HL-60/S4 (cell line): Measurements from ENCODE around the gene DLG2.

Experiments
- in situ Hi-C: fragments of 300-500 bp; cut with MboI; formaldehyde crosslinking; loops from 2 replicates; pipeline ENCODE4 v1.14.3; 2022; ENCODE audit warnings: low sequenced_read_pairs

DLG2 gene

GRCh38 chr11:84247129-84247528 is 1380.0 kb downstream of the DLG2 start:
- in situ Hi-C loops = no loop called here

- in situ Hi-C loops = no loop called here
Observed at GRCh38 chr11:84243629-84244263, 1383.4 kb downstream of the DLG2 start.

- in situ Hi-C loops = no loop called here
Observed at GRCh38 chr11:84241343-84242131, 1385.6 kb downstream of the DLG2 start.

GRCh38 chr11:84240847-84241246 is 1386.3 kb downstream of the DLG2 start:
- in situ Hi-C loops = no loop called here

- in situ Hi-C loops = no loop called here
Observed at GRCh38 chr11:84236436-84236835, 1390.7 kb downstream of the DLG2 start.

GRCh38 chr11:84234462-84235202 is 1392.5 kb downstream of the DLG2 start:
- in situ Hi-C loops = no loop called here

GRCh38 chr11:84234011-84234410 is 1393.1 kb downstream of the DLG2 start:
- in situ Hi-C loops = no loop called here

- in situ Hi-C loops = no loop called here
Observed at GRCh38 chr11:84232511-84232910, 1394.6 kb downstream of the DLG2 start.

GRCh38 chr11:84230402-84230801 is 1396.7 kb downstream of the DLG2 start:
- in situ Hi-C loops = no loop called here

GRCh38 chr11:84227970-84228665 is 1399.0 kb downstream of the DLG2 start:
- in situ Hi-C loops = no loop called here

- in situ Hi-C loops = no loop called here
Observed at GRCh38 chr11:84224042-84224441, 1403.1 kb downstream of the DLG2 start.

GRCh38 chr11:84218318-84218717 is 1408.8 kb downstream of the DLG2 start:
- in situ Hi-C loops = no loop called here

- in situ Hi-C loops = no loop called here
Observed at GRCh38 chr11:84215672-84216071, 1411.5 kb downstream of the DLG2 start.

GRCh38 chr11:84214557-84214956 is 1412.6 kb downstream of the DLG2 start:
- in situ Hi-C loops = no loop called here

GRCh38 chr11:84212468-84213390 is 1414.4 kb downstream of the DLG2 start:
- in situ Hi-C loops = no loop called here

GRCh38 chr11:84211896-84212295 is 1415.2 kb downstream of the DLG2 start:
- in situ Hi-C loops = no loop called here

- in situ Hi-C loops = no loop called here
Observed at GRCh38 chr11:84194696-84195095, 1432.4 kb downstream of the DLG2 start.

GRCh38 chr11:84193706-84194105 is 1433.4 kb downstream of the DLG2 start:
- in situ Hi-C loops = no loop called here

- in situ Hi-C loops = no loop called here
Observed at GRCh38 chr11:84188521-84188920, 1438.6 kb downstream of the DLG2 start.

GRCh38 chr11:84173078-84173477 is 1454.1 kb downstream of the DLG2 start:
- in situ Hi-C loops = no loop called here
